ENCODE measurements around the gene PRKCE.

DNA sequence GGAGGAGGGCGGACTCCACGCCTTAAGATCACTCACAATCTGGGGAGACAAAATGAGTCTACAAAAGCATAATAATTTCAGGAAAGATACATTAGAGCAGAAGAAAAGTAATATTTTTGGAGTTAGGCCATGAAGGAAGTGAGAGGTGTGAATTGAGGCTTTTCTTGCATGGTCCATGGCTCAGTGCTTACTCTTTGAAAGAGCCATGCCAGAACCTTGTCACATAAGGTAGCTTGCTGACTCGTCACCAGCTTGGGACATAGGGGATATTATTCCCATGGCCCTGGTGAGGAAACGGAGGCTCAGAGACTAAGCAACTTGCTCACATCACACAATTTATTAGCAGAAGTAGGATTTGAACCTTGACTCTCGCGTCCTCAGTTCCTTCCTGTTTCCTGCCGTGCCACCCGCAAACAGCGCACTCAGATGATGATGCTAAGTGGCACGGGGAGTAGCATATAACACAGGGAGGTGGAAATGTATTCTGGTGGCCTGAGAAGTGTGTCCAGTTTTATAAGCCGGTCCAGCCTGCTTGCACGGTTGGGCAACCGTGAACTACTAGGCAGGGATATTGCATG is 333.5 kb downstream of the PRKCE start:
- TF ChIP-seq POLR2AphosphoS5 (IDR thresholded peaks at IDR 0.05; ENCODE audit: borderline replicate concordance, low read depth, low read length) (no peak), FOXP2 (optimal IDR thresholded peaks at IDR 0.05; ENCODE audit: control extremely low read depth, extremely low read length, insufficient read depth) (no peak), EZH2 (IDR thresholded peaks at IDR 0.05) (no peak)
